T follicular helper cell (primary cell): ENCODE results near the gene AQP12B.
"Not testable (repeated sequence)": the region's sequence is repeated elsewhere in the genome, so short reads cannot be mapped to it uniquely, and the experiment has no call there.

Experiments used
- DNase-seq: peaks from one replicate; pipeline ENCODE4 v3.0.0-alpha.2; 2020; ENCODE audit warnings: low read depth

Gene AQP12B

GRCh38 chr2:240683329-240683979, 769 bp upstream of the AQP12B start:
- DNase-seq: not testable (repeated sequence)

GRCh38 chr2:240680185-240680584, 2.5 kb downstream of the AQP12B start:
- DNase-seq: not testable (repeated sequence)

GRCh38 chr2:240678909-240679308, 3.8 kb downstream of the AQP12B start:
- DNase-seq: not testable (repeated sequence)

DNA sequence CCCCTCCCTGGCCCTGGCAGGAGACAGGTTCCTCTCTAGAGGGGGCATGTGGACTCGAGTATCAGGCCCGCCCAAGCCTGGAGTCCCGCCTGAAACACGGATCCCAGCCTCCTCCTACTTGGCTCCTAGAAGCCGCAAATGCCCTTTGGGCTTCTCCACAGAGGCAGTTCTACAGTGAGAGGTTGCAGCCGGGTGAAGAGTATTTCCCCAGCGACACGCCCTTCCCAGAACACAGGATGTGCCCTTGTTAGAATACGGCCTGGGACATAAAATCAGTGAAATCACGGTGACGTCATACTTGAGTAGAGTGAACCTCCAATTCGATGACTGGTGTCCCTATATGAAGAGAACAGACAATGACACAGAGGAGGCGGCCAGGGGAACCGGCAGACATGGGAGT, 4.6 kb downstream of the AQP12B start:
- not testable (repeated sequence) for DNase-seq

DNA sequence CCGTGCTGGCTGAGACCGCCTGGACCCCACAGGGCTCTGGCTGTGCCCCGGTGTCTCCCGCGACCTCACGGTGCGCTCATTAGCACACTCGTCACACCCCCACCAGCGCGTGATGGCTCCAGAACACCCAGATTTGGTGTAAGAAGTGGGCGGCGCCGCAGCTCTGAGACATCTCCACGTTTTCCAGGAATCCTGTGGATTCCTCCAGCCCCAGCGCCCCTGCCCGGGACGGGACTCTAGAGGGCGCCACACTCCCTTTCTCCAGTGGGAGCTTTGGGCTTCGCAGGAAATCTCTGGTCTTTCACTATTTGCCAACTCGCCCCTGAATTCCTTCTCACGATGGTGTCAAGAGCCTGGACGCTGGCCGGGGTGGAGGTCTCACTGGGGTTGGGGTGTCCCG, 7.3 kb downstream of the AQP12B start:
- not testable (repeated sequence) for DNase-seq

DNA sequence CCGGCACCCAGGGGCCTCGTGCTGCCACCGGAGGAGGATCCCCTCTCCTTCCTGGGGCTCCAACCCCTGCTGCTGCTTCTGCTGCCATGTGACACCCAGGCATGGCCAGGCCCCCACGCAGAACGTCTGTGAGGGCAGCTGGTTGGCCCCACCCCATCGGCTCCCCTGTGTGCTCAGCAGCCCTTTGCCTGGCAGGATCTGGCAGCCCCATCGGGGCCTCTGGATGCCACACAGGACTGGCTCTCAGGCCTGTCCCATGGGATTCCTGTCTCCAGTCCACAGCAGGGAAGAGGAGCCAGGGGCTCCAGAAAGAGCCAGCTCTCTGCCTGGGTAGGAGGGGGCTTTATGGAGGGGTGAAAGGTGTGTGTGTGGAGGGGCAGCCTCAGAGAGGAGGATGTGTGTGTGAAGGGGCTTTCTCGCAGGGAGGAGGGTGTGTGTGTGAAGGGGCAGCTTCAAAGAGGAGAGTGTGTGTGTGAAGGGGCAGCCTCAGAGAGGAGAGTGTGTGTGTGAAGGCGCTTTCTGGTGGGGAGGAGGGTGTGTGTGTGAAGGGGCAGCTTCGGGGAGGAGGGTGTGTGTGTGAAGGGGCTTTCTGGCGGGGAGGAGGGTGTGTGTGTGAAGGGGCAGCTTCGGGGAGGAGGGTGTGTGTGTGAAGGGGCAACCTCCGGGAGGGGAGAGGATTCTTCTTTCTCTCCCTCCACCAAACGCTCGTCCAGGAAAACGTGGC, 8.1 kb downstream of the AQP12B start:
- not testable (repeated sequence) for DNase-seq

DNA sequence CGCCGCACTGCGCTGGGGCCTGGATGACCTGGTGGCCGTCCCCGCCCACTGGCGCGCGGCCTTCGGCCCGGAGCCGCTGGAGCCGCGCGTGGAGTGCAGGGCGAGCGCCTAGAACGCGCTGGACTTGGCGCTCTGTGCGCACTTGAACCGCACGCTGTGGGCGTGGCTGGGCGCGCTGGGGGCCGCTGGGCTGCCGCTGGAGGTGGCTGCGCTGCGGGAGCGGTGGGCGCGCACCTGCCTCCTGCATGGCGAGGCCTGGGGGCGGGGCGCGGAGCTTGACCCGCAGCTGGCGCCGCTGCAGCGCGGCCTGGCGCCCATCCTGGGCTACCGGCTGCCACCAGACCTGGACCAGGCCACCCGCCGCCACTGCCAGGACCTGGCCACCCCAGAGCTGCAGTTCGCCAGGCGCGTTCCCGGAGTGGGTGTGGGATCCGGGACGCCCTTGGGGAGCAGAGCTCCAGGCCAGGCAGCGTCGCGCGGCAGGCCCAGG, 9.9 kb downstream of the AQP12B start:
- DNase-seq: no peak

GRCh38 chr2:240672076-240672700, 10.5 kb downstream of the AQP12B start:
- no peak for DNase-seq

GRCh38 chr2:240670950-240671349, 11.7 kb downstream of the AQP12B start:
- no peak for DNase-seq

DNA sequence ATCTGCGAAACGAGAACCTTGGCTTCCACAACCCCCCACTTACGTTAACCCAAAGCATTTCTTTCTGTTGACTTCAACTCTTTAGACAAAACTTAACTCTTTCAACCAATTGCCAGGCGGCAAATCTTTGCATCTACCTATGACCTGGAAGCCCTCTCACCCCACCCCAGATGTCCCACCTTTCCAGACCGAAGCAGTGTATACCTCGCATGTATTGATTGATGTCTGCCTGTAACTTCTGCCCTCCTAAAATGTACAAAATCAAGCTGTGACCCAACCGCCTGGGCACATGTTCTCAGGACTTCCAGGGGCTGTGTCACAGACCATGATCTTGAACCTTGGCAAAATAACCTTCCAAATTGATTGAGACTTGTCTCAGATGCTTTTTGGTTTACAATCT, 12.3 kb downstream of the AQP12B start:
- no peak for DNase-seq

GRCh38 chr2:240664622-240665021, 18.1 kb downstream of the AQP12B start:
- DNase-seq: no peak

DNA sequence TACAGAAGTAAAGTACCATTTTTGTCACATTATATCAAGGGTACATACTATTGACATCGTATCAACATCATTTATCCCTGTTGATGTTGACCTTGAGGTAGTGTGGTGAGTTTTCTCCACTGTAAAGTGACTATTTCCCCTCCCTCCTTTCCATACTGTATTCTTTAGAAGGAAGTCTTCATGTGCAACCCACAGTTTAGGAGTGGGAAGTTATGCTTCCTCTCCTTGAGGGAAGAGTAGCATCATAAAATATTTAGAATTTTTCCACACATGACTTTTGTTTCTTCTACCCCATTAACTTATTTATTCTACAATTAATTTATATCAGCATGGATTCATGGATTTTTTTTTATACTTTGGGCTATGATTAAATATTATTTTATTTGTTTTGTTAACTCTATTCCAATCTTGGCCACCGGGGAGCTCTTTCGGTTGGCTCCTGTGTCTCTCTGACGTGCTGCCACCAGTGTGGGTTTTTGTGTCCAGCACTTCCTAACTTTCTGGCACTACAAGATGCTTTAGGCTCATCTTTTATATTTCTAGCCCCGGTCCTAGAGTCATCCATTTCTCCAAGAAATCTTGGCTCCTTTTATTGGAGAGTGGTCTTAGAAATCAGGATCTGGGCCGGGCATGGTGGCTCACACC, 19.0 kb downstream of the AQP12B start:
- no peak for DNase-seq

DNA sequence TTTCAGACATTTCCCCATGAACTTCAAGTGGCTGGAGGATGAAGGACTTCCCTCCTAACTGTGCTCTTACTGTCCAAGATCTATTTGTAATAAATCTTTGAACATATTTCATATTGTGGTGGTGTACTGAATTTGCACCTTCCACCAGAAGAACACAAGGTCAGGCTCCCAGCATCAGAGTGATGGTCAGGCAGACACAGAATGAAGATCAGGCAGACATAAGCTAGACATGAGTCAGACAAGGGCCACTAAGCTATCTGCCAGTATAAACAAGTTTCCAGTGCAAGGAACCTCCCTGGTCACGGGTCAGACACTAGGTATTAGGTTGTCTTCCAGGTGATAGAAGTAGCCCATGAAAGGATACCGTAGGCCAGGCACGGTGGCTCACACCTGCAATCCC, 20.0 kb downstream of the AQP12B start:
- no peak for DNase-seq

DNA sequence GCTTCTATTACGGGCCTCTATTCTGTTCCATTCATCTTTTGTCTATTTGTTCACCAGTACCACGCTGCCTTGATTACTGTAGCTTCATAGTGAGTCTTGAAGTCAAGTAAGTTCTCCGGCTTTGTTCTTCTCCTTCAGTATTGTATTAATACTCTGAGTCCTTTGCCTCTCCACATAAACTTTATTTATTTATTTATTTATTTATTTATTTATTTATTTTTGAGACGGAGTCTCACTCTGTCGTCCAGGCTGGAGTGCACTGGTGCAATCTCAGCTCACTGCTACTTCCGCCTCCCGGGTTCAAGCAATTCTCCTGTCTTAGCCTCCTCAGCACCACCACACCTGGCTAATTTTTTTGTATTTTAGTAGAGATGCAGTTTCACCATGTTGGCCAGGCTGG, 22.8 kb downstream of the AQP12B start:
- DNase-seq: not testable (repeated sequence)

- DNase-seq: no peak
These were observed 26.5 kb downstream of the AQP12B start for GRCh38 chr2:240655931-240656886.

GRCh38 chr2:240651185-240651584, 31.5 kb downstream of the AQP12B start:
- DNase-seq: no peak

- DNase-seq: no peak
These were observed 32.3 kb downstream of the AQP12B start for GRCh38 chr2:240650254-240650965.

GRCh38 chr2:240649331-240649730, 33.4 kb downstream of the AQP12B start:
- DNase-seq: no peak

DNA sequence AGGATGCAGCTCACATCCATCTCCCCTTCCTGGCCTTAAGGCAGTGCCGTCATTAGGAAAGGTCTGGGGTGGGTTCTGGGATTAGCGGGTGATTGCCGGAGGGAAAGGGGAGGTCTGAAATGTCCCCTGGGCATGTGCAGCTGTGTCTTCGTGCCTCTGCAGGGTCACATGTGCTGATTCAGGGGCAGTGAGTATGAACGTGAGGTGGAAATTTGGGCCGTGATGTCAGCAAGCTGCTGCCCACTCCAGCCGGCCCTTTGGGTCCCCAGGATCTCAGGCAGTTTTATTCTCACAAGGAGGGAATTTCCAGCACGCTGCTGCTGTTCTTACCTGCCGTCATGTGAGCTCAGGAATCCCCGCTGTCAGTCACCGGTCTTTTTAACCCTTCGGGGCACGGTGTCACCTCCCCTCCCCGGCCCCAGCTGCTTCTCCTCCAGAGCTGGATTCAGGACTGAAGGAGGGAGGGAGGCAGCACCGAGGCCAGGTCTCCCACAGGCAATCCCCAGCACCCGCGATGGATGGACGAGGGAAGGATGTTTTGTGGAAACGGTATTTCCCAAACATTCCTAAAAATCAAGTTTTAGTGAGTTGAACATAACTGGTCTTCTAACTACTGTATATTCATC, 33.9 kb downstream of the AQP12B start:
- DNase-seq: no peak

GRCh38 chr2:240648155-240648649, 34.5 kb downstream of the AQP12B start:
- DNase-seq: no peak
